ENCODE data around the gene OPCML.

DNA sequence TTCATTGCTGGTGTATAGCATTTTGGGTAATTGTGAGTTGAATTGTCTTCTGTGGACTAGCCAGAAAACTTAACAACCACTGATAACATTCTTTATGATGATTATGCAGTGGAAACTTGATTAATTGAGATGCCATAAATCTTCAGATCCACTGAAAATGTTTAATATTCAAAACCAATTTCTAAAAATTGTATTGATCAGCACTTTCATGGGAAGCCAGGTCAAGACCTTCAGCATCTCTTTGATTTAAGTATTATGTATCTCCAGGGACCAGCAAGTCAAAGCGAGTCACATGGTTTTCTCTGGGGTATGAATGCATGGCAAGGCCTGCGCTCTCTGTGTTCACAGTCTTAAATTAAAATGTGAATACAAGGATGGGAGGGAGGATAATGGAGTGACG lies 596.9 kb downstream of the OPCML start:
- TF ChIP-seq, protein P1, sequence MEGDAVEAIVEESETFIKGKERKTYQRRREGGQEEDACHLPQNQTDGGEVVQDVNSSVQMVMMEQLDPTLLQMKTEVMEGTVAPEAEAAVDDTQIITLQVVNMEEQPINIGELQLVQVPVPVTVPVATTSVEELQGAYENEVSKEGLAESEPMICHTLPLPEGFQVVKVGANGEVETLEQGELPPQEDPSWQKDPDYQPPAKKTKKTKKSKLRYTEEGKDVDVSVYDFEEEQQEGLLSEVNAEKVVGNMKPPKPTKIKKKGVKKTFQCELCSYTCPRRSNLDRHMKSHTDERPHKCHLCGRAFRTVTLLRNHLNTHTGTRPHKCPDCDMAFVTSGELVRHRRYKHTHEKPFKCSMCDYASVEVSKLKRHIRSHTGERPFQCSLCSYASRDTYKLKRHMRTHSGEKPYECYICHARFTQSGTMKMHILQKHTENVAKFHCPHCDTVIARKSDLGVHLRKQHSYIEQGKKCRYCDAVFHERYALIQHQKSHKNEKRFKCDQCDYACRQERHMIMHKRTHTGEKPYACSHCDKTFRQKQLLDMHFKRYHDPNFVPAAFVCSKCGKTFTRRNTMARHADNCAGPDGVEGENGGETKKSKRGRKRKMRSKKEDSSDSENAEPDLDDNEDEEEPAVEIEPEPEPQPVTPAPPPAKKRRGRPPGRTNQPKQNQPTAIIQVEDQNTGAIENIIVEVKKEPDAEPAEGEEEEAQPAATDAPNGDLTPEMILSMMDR (conservative IDR thresholded peaks at IDR 0.05; ENCODE audit: low read length): no peak
- TF ChIP-seq EZH2phosphoT487 (IDR thresholded peaks at IDR 0.05; ENCODE audit: borderline replicate concordance): no peak
